Ovary (tissue), 3 donors: ENCODE data around the gene DAAM1.

Experiments
- CTCF ChIP-seq, 3 donors: fragments of 450-650 bp in 2 of 3; fragments of 200-600 bp in 1 of 3; IDR thresholded peaks; one replicate each; pipeline versions ENCODE4 v1.5.1 to v1.8.0; 2016 to 2022; ENCODE audit warnings: antibody characterized with exemption in 3 of 3, mild to moderate bottlenecking in 1 of 3
- POLR2A ChIP-seq: fragments of 450-650 bp; IDR thresholded peaks from one replicate; pipeline ENCODE4 v1.6.1; 2017; ENCODE audit warnings: antibody characterized with exemption, mild to moderate bottlenecking, moderate library complexity
- donor health status: DM: no; HTN: no; CAD: no.

DNA sequence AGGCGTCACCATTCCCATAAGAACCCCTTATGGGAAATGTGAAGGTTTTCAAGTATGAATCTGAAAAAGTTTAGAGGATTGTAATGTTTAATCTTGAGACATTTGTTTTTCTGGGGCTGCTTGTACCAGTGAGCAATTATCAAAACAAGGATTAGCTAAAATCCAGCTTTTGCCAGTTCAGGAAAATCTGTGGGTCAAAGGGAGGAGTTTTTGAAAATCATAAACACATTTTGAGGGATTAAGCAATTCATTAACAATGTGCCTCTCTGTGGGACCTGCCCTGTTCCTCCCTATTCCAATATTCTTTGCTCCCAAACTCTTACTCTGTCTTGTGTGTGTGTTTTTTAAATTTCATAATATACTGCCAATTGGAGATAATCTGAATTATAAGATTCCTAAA, 11.7 kb upstream of the DAAM1 start:
- no peak for TF ChIP-seq CTCF (IDR thresholded peaks at IDR 0.05)
- no peak for TF ChIP-seq POLR2A
